GM12878 (cell line): ENCODE results near the gene LMX1B.

Experiments
- SIX5 ChIP-seq: IDR thresholded peaks from 2 replicates; pipeline ENCODE4 v1.6.1; 2011; ENCODE audit warnings: mild to moderate bottlenecking, low read depth, low read length, moderate library complexity; ENCODE audit not compliant: severe bottlenecking
- TF ChIP-seq, protein P1 (sequence below): fragments of 450-650 bp; IDR thresholded peaks from 2 replicates; pipeline ENCODE4 v1.6.1; 2016; ENCODE audit warnings: mild to moderate bottlenecking

DNA sequence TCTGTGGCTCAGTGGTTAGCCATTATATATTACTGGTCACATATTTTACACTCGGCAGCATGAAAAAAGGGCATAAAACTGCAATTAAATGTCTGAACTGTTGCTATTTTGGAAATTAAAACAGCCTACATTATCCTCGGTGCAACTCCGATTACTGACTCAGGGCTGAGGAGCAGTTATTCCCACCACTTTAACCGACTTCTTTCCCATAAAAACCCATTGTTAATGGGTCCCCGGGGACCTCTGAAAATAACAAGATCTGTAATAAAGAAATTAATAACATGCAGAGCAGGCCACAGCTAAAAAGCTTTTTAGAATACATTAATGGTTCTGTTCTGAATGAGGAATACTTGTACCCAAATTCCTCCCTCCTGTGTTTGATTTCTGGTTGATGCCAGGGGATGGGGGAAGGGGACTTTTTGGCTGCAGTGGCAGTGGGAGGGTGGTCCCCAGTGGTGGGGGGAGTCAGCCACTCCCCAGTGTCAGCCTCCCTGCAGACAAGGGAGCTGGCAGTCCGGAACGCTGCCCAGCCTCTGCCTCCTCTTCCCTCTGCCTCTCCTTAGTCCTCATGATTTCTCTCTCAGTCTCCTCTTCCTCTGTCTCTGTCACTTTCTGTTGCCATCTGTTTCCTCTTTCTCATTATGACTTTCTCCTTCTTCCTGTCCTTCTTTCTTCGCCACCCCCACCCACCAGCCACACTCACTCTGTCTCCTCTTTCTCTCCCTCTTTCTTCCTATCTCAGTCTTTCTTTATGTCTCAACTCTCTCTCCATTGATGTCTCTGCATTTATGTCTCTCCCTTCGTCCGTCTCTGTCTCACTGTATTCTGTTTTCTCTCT is 132.1 kb downstream of the LMX1B start:
- TF ChIP-seq, protein P1, sequence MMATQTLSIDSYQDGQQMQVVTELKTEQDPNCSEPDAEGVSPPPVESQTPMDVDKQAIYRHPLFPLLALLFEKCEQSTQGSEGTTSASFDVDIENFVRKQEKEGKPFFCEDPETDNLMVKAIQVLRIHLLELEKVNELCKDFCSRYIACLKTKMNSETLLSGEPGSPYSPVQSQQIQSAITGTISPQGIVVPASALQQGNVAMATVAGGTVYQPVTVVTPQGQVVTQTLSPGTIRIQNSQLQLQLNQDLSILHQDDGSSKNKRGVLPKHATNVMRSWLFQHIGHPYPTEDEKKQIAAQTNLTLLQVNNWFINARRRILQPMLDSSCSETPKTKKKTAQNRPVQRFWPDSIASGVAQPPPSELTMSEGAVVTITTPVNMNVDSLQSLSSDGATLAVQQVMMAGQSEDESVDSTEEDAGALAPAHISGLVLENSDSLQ = no peak
- no peak for TF ChIP-seq SIX5
